ENCODE data around the gene PMVK.
A peak's percentile ranks its signal among the peaks of the same experiment; 100 is the strongest.

PMVK gene

GRCh38 chr1:154966111-154966510 is 29.6 kb upstream of the PMVK start:
- DNase-seq (ENCODE audit: low read depth) = no peak

- no peak for DNase-seq (ENCODE audit: low read depth)
Measured at GRCh38 chr1:154964359-154964758, 27.8 kb upstream of the PMVK start.

- no peak for DNase-seq (ENCODE audit: low read depth)
Measured at GRCh38 chr1:154963643-154964042, 27.1 kb upstream of the PMVK start.

- DNase-seq (ENCODE audit: low read depth) = no peak
Measured at GRCh38 chr1:154962795-154963330, 26.3 kb upstream of the PMVK start.

GRCh38 chr1:154962156-154962749 is 25.7 kb upstream of the PMVK start:
- no peak for DNase-seq (ENCODE audit: low read depth)

- peak; percentile 48 for DNase-seq (ENCODE audit: low read depth)
Measured at GRCh38 chr1:154961207-154962155, 25.0 kb upstream of the PMVK start, which contains the start of gene PYGO2. TSS of gene PYGO2 (minus strand) at chr1:154961782. CDS start at chr1:154961576, 206 bp downstream.

GRCh38 chr1:154960446-154961136 is 24.1 kb upstream of the PMVK start:
- DNase-seq (ENCODE audit: low read depth) = no peak

- DNase-seq (ENCODE audit: low read depth) = no peak
Measured at GRCh38 chr1:154959426-154959780, 22.9 kb upstream of the PMVK start.

- DNase-seq (ENCODE audit: low read depth) = no peak
Measured at GRCh38 chr1:154958681-154959425, 22.3 kb upstream of the PMVK start.

GRCh38 chr1:154958036-154958435 is 21.5 kb upstream of the PMVK start:
- DNase-seq (ENCODE audit: low read depth) = no peak

GRCh38 chr1:154957091-154957657 is 20.7 kb upstream of the PMVK start:
- no peak for DNase-seq (ENCODE audit: low read depth)

GRCh38 chr1:154956544-154956941 is 20.0 kb upstream of the PMVK start:
- DNase-seq (ENCODE audit: low read depth) = no peak

- DNase-seq (ENCODE audit: low read depth) = peak; percentile 85
Measured at GRCh38 chr1:154955718-154956543, 19.4 kb upstream of the PMVK start, which contains the start of gene PBXIP1. TSS of gene PBXIP1 (minus strand) at chr1:154956099. CDS start at chr1:154953721, 2,378 bp downstream.

- DNase-seq (ENCODE audit: low read depth) = no peak
Measured at GRCh38 chr1:154955039-154955717, 18.7 kb upstream of the PMVK start.

GRCh38 chr1:154954541-154954940 is 18.0 kb upstream of the PMVK start:
- no peak for DNase-seq (ENCODE audit: low read depth)

GRCh38 chr1:154953611-154954038 is 17.1 kb upstream of the PMVK start:
- DNase-seq (ENCODE audit: low read depth) = no peak

- no peak for DNase-seq (ENCODE audit: low read depth)
Measured at GRCh38 chr1:154952664-154953063, 16.1 kb upstream of the PMVK start.

- DNase-seq (ENCODE audit: low read depth) = no peak
Measured at GRCh38 chr1:154951901-154952657, 15.6 kb upstream of the PMVK start.

GRCh38 chr1:154948079-154948478 is 11.6 kb upstream of the PMVK start:
- no peak for DNase-seq (ENCODE audit: low read depth)
